ENCODE results near the gene RPL27.

DNA sequence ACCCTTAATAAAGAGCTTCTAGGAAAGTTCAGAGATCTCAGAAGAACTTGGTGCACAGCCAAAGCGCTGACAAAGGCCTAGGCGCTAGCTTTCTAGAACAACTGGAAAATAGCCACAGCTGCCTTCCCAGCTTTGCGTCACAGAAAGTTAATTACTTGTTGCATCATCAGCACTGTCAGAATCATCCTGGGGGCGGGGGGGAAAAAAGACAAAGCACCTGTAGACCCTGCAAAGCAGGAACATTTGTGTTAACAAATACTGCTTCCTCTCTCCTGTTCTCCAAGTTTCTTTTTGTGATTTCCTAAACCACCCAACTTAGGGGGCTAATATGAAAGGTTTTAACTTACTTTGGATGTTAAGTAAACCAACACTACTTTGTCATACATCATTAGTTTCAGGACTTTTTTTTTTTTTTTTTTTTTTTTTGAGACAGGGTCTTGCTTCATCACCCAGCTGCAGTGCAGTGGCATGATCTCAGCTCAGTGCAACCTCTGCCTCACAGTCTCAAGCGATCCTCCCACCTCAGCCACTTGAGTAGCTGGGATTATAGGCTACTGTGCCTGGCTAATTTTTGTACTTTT, 29.1 kb upstream of the RPL27 start:
- TF ChIP-seq POLR2A (IDR thresholded peaks at IDR 0.05; ENCODE audit: low read depth, low read length) (no peak), TAF1 (IDR thresholded peaks at IDR 0.05; ENCODE audit: borderline replicate concordance, low read depth, low read length) (no peak)
